Measurements from ENCODE around the gene ZNF22.

Gene ZNF22

GRCh38 chr10:45000752-45001380 is at the start of gene ZNF22:
Gene ZNF22, plus strand, starts transcription at chr10:45000923. Its CDS starts 2,446 bp downstream, at chr10:45003369.
- FAIRE-seq, result no peak

- FAIRE-seq, result no peak
Observed at GRCh38 chr10:44951576-44952226, 49.0 kb upstream of the ZNF22 start.

DNA sequence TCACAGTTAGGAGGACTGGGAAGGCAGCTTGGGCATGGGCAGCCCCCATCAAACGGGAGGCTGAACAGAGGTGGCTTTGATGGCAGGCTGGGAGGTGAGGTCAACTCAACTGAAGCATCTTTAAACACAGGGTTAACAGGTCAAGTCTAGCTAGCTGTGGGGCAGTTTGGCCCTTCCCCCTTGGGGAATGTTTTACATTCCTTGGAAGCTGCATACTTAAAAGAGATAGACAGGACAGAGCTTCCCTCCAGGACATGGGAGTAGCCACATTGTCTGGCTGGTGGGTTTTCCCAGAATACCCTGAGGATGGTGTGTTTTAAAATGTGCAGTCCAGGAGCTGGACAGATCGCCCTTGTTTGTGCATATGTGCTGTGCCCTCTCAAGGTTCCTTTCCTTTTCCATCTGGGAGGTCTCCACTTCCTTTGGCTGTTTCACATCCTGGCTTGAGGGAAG is 47.9 kb upstream of the ZNF22 start:
- FAIRE-seq, result no peak

DNA sequence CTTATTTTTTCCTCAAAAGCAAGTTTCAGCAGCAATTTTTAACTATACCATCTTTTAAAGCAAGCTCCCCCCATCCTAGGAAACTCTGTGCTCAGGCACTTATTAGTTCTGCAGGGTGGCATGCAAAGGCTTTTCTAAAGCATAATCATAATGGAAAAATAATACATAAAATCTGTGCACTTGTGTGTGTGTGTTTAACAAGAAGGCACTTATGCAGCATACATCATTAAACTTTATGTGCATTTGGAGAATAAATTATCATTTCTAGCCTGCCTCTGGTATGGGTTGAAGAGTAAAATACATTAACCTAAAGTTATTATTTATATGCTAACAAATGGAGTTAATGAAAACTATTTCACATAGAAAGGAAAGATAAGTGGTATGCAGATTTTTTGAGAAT is 46.7 kb upstream of the ZNF22 start:
- FAIRE-seq, result no peak

DNA sequence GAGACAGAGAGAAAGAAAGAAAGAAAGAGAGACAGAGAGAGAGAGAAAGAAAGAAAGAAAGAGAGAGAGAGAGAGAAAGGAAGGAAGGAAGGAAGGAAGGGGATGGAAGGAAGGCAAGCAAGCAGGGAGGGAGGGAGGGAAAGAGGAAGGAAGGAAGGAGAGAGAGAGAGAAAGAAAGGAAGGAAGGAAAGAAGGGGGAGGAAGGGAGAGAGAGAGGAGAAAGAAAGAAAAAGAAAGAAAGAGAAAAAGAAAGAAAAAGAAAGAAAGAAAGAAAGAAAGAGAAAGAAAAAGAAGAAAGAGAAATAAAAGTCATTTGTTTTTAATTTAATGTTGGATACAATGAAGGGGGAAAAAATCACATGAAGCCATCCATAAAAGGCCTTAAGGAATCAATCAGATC is 45.8 kb upstream of the ZNF22 start:
- FAIRE-seq, result no peak

- no peak for FAIRE-seq
Observed at GRCh38 chr10:44955413-44956070, 45.2 kb upstream of the ZNF22 start.

GRCh38 chr10:44956226-44956625 is 44.5 kb upstream of the ZNF22 start:
- FAIRE-seq, result no peak

DNA sequence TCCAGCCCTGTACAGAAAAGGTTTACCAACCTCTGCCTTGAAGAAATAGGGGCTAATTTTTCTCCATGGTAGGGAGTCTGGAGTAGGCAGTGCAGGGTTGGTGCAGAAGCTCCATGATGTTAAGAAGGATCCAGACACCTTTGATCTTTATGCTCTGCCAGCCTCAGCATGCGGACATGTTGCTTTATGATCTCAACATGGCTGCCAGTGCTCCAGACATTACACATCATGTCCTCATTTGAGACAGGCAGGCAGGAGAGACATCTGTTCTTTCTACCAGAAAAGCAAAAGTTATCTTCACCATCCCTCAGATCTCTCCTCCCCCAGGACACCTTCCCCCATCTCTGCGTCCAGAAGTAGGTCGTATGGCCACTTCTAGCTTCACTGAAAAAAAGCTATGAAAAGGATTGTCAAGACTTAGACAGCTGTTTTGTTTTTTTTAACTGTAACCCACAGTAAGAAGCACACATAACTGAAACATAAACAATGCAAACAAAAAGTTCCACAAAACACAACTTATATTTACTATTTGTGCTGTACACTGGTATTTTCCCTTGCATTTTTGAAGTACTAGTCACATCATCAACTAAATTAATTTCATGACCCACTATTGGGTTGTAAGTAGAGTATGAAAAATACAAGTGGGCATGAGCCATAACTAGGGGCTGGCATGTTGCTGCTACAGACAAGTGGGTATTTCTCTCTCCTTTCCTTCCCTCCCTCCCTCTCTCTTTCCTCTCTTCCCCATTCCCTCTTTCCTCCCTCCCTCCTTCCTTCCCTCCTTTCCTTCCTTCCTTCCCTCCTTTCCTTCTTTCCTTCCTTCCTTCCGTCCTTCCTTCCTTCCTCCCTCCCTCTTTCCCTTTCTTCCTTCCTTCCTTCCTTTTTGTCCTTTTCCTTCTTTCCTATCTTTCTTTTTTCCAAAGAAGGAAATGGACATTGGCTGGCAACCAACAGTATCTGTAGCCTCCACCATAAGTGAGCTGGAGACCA is 43.7 kb upstream of the ZNF22 start:
- FAIRE-seq, result no peak

GRCh38 chr10:44958196-44958897 is 42.4 kb upstream of the ZNF22 start:
- no peak for FAIRE-seq

- no peak for FAIRE-seq
Observed at GRCh38 chr10:44958898-44959246, 41.9 kb upstream of the ZNF22 start.

- FAIRE-seq, result no peak
Observed at GRCh38 chr10:44959247-44960087, 41.3 kb upstream of the ZNF22 start, which contains the start of gene RASSF4. Gene RASSF4, plus strand, starts transcription at chr10:44959802. Its CDS starts 10,401 bp downstream, at chr10:44970203.

- no peak for FAIRE-seq
Observed at GRCh38 chr10:44960088-44960460, 40.6 kb upstream of the ZNF22 start.

DNA sequence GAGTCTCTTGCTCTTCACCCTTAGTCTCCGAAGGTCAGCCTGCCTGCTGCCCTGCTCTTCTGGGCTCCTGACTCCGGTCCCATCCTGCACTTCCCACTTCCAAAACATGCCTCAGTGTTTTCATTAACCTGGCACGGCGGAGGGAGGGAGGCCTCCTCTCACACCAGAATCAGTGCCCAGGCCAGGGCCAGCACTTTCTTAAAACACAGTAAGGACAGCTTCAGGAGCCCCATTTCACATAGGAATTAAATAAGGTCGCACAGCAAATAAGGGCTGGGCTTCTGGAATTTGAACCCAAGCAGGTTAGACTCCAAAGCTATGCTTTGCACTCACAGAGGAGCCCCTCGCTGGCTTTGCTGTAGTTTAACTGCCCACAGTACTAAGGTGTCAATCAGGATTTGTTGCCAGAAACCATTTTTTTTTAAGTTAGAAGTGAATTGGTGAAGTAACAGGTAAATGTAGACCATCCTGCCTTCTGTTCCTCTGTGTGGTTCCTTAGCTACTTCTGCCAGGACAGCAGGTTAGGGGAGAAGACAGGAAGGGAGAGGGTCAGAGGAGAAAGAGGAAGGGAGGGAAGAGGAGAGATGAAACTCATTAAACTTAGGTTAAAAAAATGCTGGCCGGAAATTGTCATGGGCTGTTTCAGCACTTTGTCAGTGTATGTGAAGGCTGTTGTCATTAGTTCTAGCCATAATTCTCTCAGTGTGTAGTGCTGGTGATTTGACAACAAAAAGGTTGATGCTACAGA is 40.1 kb upstream of the ZNF22 start:
- FAIRE-seq, result no peak

DNA sequence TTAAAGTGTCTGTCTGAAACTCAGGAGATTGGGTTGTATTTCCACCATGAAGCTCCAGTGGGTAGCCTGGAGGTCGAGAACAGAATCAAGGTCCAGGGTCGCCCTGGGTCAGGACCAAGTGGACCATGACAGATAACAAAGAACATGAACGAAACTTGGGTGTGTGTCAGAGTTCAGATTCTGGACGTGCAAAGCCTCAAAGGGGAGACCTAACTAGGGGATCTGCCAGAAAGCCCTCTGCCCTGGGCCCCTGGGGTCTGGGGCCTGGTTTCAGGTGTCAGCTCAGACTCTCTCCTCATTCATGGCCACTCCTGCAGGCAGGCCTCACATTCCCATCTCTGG is 39.5 kb upstream of the ZNF22 start:
- no peak for FAIRE-seq

DNA sequence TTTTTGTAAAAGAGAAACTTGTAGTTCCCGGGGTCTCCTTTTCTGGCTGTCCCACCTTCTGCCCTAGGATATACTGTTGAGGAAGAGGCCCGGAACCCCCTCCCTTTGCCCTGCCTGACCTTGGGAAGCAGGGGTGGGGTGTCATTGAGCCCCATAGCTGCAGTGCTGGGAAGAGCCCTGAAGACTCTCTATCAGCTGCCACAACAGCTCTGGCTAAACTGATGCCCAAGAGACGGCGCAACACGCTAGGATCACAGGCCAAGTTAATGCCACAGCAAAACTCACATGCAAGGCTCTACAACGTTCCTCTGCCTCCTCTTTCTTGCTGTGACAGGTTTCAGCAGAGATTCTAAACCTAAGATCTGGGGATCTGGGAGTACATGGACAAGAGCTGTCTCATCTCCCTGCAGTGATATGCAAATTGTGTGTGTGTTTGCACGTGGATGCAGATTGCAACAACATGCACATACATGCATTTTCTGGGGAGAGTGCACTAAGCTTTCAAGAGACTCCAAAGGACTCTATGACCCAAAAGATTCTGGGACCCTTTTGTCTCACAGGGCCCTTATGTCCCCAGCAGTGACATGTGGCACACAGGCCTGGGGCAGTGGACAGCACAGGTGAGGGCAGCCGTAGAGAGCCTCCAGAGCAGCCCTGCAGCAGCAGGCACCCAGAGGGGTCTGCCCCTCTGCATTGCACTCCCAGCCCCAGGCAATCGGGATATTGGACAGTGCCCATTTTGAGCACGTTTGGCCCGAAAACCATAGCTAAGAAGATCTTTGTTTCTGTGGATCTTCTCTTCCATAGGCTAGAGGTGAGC is 38.6 kb upstream of the ZNF22 start:
- no peak for FAIRE-seq

- no peak for FAIRE-seq
Observed at GRCh38 chr10:44962870-44963738, 37.6 kb upstream of the ZNF22 start.

GRCh38 chr10:44963772-44964633 is 36.7 kb upstream of the ZNF22 start:
- FAIRE-seq, result no peak

DNA sequence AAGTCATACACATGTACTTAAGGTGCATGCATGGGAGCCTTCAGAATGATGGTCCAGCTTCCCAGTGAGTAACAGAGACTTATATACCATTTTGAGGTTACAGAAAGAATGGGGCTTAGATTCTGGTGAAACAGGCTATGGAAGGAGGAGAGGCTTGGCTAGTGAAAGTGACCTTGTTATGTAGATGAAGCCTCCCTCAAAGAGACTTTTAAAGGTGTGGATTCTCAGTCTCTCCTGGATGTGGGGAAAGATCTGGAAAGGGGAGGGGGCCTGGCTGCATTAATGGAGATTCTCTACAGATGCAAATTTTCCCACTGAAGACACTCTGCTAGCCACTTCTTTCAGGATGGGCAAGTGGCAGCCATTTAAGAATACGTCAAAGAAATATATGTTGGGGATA is 35.6 kb upstream of the ZNF22 start:
- FAIRE-seq, result no peak
